ENCODE data around the gene TBXT.

Gene TBXT

GRCh38 chr6:166195860-166196238, 28.2 kb upstream of the TBXT start:
- no peak for DNase-seq (ENCODE audit: extremely low read depth, insufficient read length)
- Histone ChIP-seq H3K36me3 (ENCODE audit: control insufficient read depth, insufficient read depth, low read length) (no peaks in the 10 kb centered on the region), H3K27me3 (replicated peaks; ENCODE audit: control insufficient read depth, insufficient read depth, low read length) (no peaks in the 10 kb centered on the region), H3K4me3 (replicated peaks; ENCODE audit: low read depth, low read length) (no peak overlapping the region)
- TF ChIP-seq CTCF (IDR thresholded peaks at IDR 0.05; ENCODE audit: insufficient read depth, low read length, poor library complexity, severe bottlenecking): no peak

- no peak for DNase-seq (ENCODE audit: extremely low read depth, insufficient read length)
- H3K4me3 ChIP-seq (replicated peaks; ENCODE audit: low read depth, low read length): no peak overlapping the region
- H3K36me3 ChIP-seq (ENCODE audit: control insufficient read depth, insufficient read depth, low read length): no peaks in the 10 kb centered on the region
- no peaks in the 10 kb centered on the region for H3K27me3 ChIP-seq (replicated peaks; ENCODE audit: control insufficient read depth, insufficient read depth, low read length)
- TF ChIP-seq CTCF (IDR thresholded peaks at IDR 0.05; ENCODE audit: insufficient read depth, low read length, poor library complexity, severe bottlenecking): no peak
These were observed 27.5 kb upstream of the TBXT start for GRCh38 chr6:166194914-166195859.

- DNase-seq (ENCODE audit: extremely low read depth, insufficient read length): no peak
- TF ChIP-seq CTCF (IDR thresholded peaks at IDR 0.05; ENCODE audit: insufficient read depth, low read length, poor library complexity, severe bottlenecking): no peak
- Histone ChIP-seq H3K27me3 (replicated peaks; ENCODE audit: control insufficient read depth, insufficient read depth, low read length) (no peaks in the 10 kb centered on the region), H3K4me3 (replicated peaks; ENCODE audit: low read depth, low read length) (no peak overlapping the region), H3K36me3 (ENCODE audit: control insufficient read depth, insufficient read depth, low read length) (no peaks in the 10 kb centered on the region)
These were observed 24.9 kb upstream of the TBXT start for GRCh38 chr6:166192557-166192956.

GRCh38 chr6:166192136-166192535, 24.5 kb upstream of the TBXT start:
- no peak for TF ChIP-seq CTCF (IDR thresholded peaks at IDR 0.05; ENCODE audit: insufficient read depth, low read length, poor library complexity, severe bottlenecking)
- H3K36me3 ChIP-seq (ENCODE audit: control insufficient read depth, insufficient read depth, low read length): no peaks in the 10 kb centered on the region
- no peak overlapping the region for H3K4me3 ChIP-seq (replicated peaks; ENCODE audit: low read depth, low read length)
- no peak for DNase-seq (ENCODE audit: extremely low read depth, insufficient read length)
- no peaks in the 10 kb centered on the region for H3K27me3 ChIP-seq (replicated peaks; ENCODE audit: control insufficient read depth, insufficient read depth, low read length)

- Histone ChIP-seq H3K27me3 (replicated peaks; ENCODE audit: control insufficient read depth, insufficient read depth, low read length) (no peaks in the 10 kb centered on the region), H3K36me3 (ENCODE audit: control insufficient read depth, insufficient read depth, low read length) (no peaks in the 10 kb centered on the region), H3K4me3 (replicated peaks; ENCODE audit: low read depth, low read length) (no peak overlapping the region)
- DNase-seq (ENCODE audit: extremely low read depth, insufficient read length): no peak
- TF ChIP-seq CTCF (IDR thresholded peaks at IDR 0.05; ENCODE audit: insufficient read depth, low read length, poor library complexity, severe bottlenecking): no peak
These were observed 12.1 kb upstream of the TBXT start for GRCh38 chr6:166179704-166180103.

Measured in GM06990 (cell line).